HuH-7 (cell line): ENCODE results near the gene S100A2.

Experiments
- DNase-seq: peaks from one replicate; pipeline ENCODE4 v3.0.0; 2011; ENCODE audit warnings: low spot score

S100A2 gene

GRCh38 chr1:153544453-153545066 lies 21.1 kb downstream of the S100A2 start:
- DNase-seq, result no peak

- DNase-seq, result no peak
Observed at GRCh38 chr1:153543736-153544135, 21.9 kb downstream of the S100A2 start.

GRCh38 chr1:153542956-153543711 lies 22.5 kb downstream of the S100A2 start:
- no peak for DNase-seq

- DNase-seq, result no peak
Observed at GRCh38 chr1:153541641-153542590, 23.7 kb downstream of the S100A2 start.

GRCh38 chr1:153540394-153541361 lies 25.0 kb downstream of the S100A2 start, which contains the start of gene S100A5:
TSS of gene S100A5 (minus strand) at chr1:153540934. CDS start at chr1:153540191, 743 bp downstream.
- no peak for DNase-seq

GRCh38 chr1:153539395-153540093 lies 26.1 kb downstream of the S100A2 start:
- no peak for DNase-seq

GRCh38 chr1:153538315-153538821 lies 27.3 kb downstream of the S100A2 start:
- DNase-seq, result no peak

- DNase-seq, result no peak
Observed at GRCh38 chr1:153537376-153537730, 28.3 kb downstream of the S100A2 start.

GRCh38 chr1:153536671-153537375 lies 28.8 kb downstream of the S100A2 start:
- no peak for DNase-seq

GRCh38 chr1:153536012-153536670 lies 29.5 kb downstream of the S100A2 start:
- DNase-seq, result peak; percentile 76

- DNase-seq, result no peak
Observed at GRCh38 chr1:153535242-153536011, 30.2 kb downstream of the S100A2 start, which contains the start of gene S100A6. TSS of gene S100A6 (minus strand) at chr1:153535991. CDS start at chr1:153535339, 652 bp downstream.

GRCh38 chr1:153534925-153535241 lies 30.8 kb downstream of the S100A2 start:
- no peak for DNase-seq

GRCh38 chr1:153534226-153534924 lies 31.3 kb downstream of the S100A2 start:
- no peak for DNase-seq

GRCh38 chr1:153533689-153534201 lies 31.9 kb downstream of the S100A2 start:
- DNase-seq, result no peak

- DNase-seq, result peak; percentile 91
Observed at GRCh38 chr1:153532769-153533599, 32.7 kb downstream of the S100A2 start.

- no peak for DNase-seq
Observed at GRCh38 chr1:153532181-153532580, 33.5 kb downstream of the S100A2 start.

GRCh38 chr1:153531638-153532037 lies 34.0 kb downstream of the S100A2 start:
- no peak for DNase-seq
